ENCODE data around the gene CACNA1C. TPM values are rescaled to one million over a fixed set of nuclear protein-coding genes. Genes with fewer than 3 reads are reported as not detected.

The CACNA1C gene
- polyA plus RNA-seq, 1 of the 3 experiments (the other 2 are of a cell fraction) = 1.5 TPM

DNA sequence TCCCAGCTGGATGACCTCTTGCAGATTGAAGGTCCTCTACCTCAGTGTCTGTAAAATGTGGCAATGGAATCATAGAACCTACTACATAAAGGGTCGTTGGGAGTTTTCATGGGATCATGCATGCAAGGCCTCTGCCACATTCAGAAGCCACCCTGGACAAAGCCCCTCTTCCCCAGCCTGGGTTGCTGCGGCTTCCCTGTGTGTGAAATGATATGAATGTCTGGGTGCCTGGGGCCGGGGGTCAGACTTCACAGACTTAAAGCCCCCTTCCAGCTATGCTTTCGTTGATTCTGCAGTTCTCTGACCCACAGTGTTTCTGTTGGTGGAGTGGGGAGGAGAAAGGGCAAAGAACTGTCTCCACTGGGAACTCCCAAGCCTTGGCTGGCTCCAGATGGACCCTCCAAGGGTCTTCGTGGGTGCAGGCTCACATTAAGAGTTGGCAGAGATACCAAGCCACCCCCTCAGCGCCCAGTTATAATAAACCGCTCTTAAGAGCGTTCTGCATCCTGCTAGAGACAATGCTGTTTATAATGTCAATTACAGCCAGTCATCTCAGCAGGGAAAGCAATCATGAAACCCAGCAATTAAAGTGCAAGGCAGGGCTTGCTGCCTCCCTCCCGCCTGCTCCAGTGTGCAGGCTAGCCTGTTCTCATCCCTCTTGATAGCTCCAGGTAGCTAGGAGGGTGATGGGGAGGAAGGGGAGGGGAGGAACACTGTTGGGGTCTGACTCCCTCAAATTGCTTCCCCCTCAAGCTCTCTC is 531.0 kb downstream of the CACNA1C start:
- H3K4me2 ChIP-seq = no peak overlapping the region
- no peak for DNase-seq
- H3K9ac ChIP-seq = no peak overlapping the region
- H3K27ac ChIP-seq (ENCODE audit: low read depth in 2 of 2, low read length in 1 of 2) = no peak overlapping the region
- no peaks in the 10 kb centered on the region for H3K9me3 ChIP-seq
- TF ChIP-seq GATA2 (CRISPR knock-in tag; IDR thresholded peaks at IDR 0.05) (no peak), FOXJ3 (CRISPR knock-in tag; IDR thresholded peaks at IDR 0.05) (no peak), MEF2A (IDR thresholded peaks at IDR 0.05; ENCODE audit: borderline replicate concordance, low read depth) (no peak), TEAD4 (IDR thresholded peaks at IDR 0.05; ENCODE audit: borderline replicate concordance, insufficient read depth) (no peak), NRF1 (IDR thresholded peaks at IDR 0.05; ENCODE audit: low read depth, low read length) (no peak), FOXM1 (IDR thresholded peaks at IDR 0.05; ENCODE audit: low read depth) (no peak), ELF1 (IDR thresholded peaks at IDR 0.05) (no peak), USF1 (IDR thresholded peaks at IDR 0.05; ENCODE audit: borderline replicate concordance, low read depth) (no peak), TAF1 (IDR thresholded peaks at IDR 0.05; ENCODE audit: borderline replicate concordance, low read depth, low read length) (no peak), PBX3 (IDR thresholded peaks at IDR 0.05) (no peak), MXI1 (IDR thresholded peaks at IDR 0.05; ENCODE audit: low read depth, low read length) (no peak), EZH2phosphoT487 (IDR thresholded peaks at IDR 0.05; ENCODE audit: borderline replicate concordance, low read depth) (no peak), ZBTB33 (IDR thresholded peaks at IDR 0.05; ENCODE audit: borderline replicate concordance, low read depth) (no peak), JUND (IDR thresholded peaks at IDR 0.05) (no peak), POLR2AphosphoS5 (IDR thresholded peaks at IDR 0.05; ENCODE audit: low read depth, low read length) (no peak), SMC3 (IDR thresholded peaks at IDR 0.05; ENCODE audit: low read depth, low read length) (no peak)
- TF ChIP-seq, protein P1, sequence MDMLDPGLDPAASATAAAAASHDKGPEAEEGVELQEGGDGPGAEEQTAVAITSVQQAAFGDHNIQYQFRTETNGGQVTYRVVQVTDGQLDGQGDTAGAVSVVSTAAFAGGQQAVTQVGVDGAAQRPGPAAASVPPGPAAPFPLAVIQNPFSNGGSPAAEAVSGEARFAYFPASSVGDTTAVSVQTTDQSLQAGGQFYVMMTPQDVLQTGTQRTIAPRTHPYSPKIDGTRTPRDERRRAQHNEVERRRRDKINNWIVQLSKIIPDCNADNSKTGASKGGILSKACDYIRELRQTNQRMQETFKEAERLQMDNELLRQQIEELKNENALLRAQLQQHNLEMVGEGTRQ (IDR thresholded peaks at IDR 0.05; ENCODE audit: borderline replicate concordance, low read depth, low read length) = no peak
- H3K36me3 ChIP-seq (replicated peaks in 1 of 2; ENCODE audit: control insufficient read depth in 1 of 2, insufficient read depth in 2 of 2, low read length in 1 of 2) = no peaks in the 10 kb centered on the region
- POLR2A ChIA-PET = interaction anchor here (0.6 kb wide), 1 partner anchor 865 kb away, joined by 3 read pairs; no protein-coding TSS in a partner anchor
- 33% methylated on average over 6 of the region's 9 CpGs for WGBS (ENCODE audit: low lambda C conversion rate)
- H3K79me2 ChIP-seq (ENCODE audit: insufficient read depth) = no peaks in the 10 kb centered on the region
- H3K4me1 ChIP-seq (ENCODE audit: control insufficient read depth in 1 of 2, insufficient read depth in 2 of 2, low read depth in 1 of 2, low read length in 1 of 2) = peaks cover 0 to 24% of the 10 kb centered on the region in 2 experiments; a peak in 1 of 4 replicates
- H3F3A ChIP-seq (replicated peaks; ENCODE audit: insufficient read depth) = no peaks in the 10 kb centered on the region
- no peaks in the 10 kb centered on the region for H3K27me3 ChIP-seq (ENCODE audit: insufficient read depth)
- no peak overlapping the region for H2AFZ ChIP-seq (ENCODE audit: low read depth)
- CTCF ChIA-PET = interaction anchor here (0.6 to 5.6 kb wide), 94 partner anchors 8 to 955 kb away, joined by 3 to 62 read pairs (median 4); partner anchors contain the start of genes DCP1B and WNT5B
- H3K4me3 ChIP-seq (ENCODE audit: low read depth in 2 of 2, low read length in 1 of 2) = no peak overlapping the region
- H4K20me1 ChIP-seq (ENCODE audit: insufficient read depth) = no peaks in the 10 kb centered on the region
- no peaks in the 10 kb centered on the region for H3K9me2 ChIP-seq
